Measurements from ENCODE around the gene TMEM205. TPM values are rescaled to one million over a fixed set of nuclear protein-coding genes. Genes with fewer than 3 reads are reported as not detected.
A peak's percentile ranks its signal among the peaks of the same experiment; 100 is the strongest.

The TMEM205 gene
- total and polyA plus RNA-seq, 2 of the 8 experiments (the other 6 are each of a cell fraction or from before 2014, with no cell fraction given) = 73.5 to 423 TPM

- WGBS, 2 experiments (ENCODE audit: extremely low coverage in 1 of 2, insufficient coverage in 1 of 2, insufficient read length in 1 of 2, insufficient replicate concordance in 2 of 2, low coverage in 1 of 2, low lambda C conversion rate in 2 of 2, missing lambda C conversion rate in 1 of 2) = 85% methylated on average over 2 of the region's 2 CpGs; no CpG with 5 or more reads in 1 of the 2 experiments
- Histone ChIP-seq H2AK5ac (ENCODE audit: low read depth, low read length) (no peak overlapping the region), H3K9ac (replicated peaks in 1 of 4; ENCODE audit: extremely low read depth in 1 of 4, low read depth in 3 of 4, low read length in 3 of 4) (no peak overlapping the region), H3K14ac (ENCODE audit: insufficient read length) (no peak overlapping the region), H3K23me2 (ENCODE audit: low read depth, low read length) (peaks cover 2% of the 10 kb centered on the region; the same call in 1 of the 2 replicates), H2BK20ac (ENCODE audit: low read length) (no peak overlapping the region), H4K91ac (replicated peaks; ENCODE audit: insufficient read length, low read length) (no peak overlapping the region), H2BK15ac (ENCODE audit: low read length) (no peak overlapping the region), H3K79me2 (ENCODE audit: control insufficient read depth in 1 of 2, insufficient read depth in 2 of 2, low read length in 2 of 2) (no peaks in the 10 kb centered on the region), H4K8ac (ENCODE audit: extremely low read depth, insufficient read depth, low read length) (no peak overlapping the region), H2AFZ (ENCODE audit: low read length) (no peak overlapping the region), H3K4me1 (replicated peaks in 1 of 4; ENCODE audit: control insufficient read depth in 3 of 4, insufficient read depth in 4 of 4, low read length in 3 of 4) (peaks cover 0 to 2% (median 0%) of the 10 kb centered on the region in 4 experiments; a peak in 1 of 7 replicates), H3K18ac (ENCODE audit: extremely low read depth, low read length) (no peak overlapping the region), H3K27me3 (replicated peaks in 1 of 4; ENCODE audit: control insufficient read depth in 3 of 4, extremely low read depth in 1 of 4, insufficient read depth in 3 of 4, low read length in 3 of 4) (no peaks in the 10 kb centered on the region), H3K4me3 (ENCODE audit: extremely low read depth in 1 of 4, insufficient read depth in 2 of 4, low read depth in 3 of 4, low read length in 4 of 4) (no peak overlapping the region), H4K5ac (ENCODE audit: insufficient read length, low read depth, low read length) (no peak overlapping the region), H3K4me2 (ENCODE audit: insufficient read depth in 1 of 2, low read depth in 2 of 2, low read length in 2 of 2) (no peak overlapping the region), H3K27ac (ENCODE audit: low read depth, low read length) (no peak overlapping the region), H3K4ac (replicated peaks; ENCODE audit: insufficient read length, low read depth, low read length) (no peak overlapping the region), H3K79me1 (ENCODE audit: low read depth, low read length) (no peaks in the 10 kb centered on the region), H4K20me1 (replicated peaks in 1 of 2; ENCODE audit: control insufficient read depth in 1 of 2, insufficient read depth in 2 of 2, low read length in 2 of 2) (no peaks in the 10 kb centered on the region), H3K56ac (replicated peaks; ENCODE audit: insufficient read length, low read depth, low read length) (no peak overlapping the region), H3K9me3 (ENCODE audit: insufficient read depth in 2 of 2, low read depth in 1 of 2, low read length in 1 of 2) (peaks cover 0 to 3% of the 10 kb centered on the region in 2 experiments; a peak in 2 of 4 replicates), H2BK120ac (replicated peaks; ENCODE audit: low read depth, low read length) (no peak overlapping the region), H2BK12ac (ENCODE audit: low read depth, low read length) (no peak overlapping the region), H3K23ac (ENCODE audit: insufficient read length) (no peak overlapping the region), H3K36me3 (ENCODE audit: control insufficient read depth in 2 of 4, insufficient read depth in 4 of 4, low read length in 3 of 4) (no peaks in the 10 kb centered on the region; a peak in 4 of 8 replicates), H2BK5ac (ENCODE audit: low read depth, low read length) (no peak overlapping the region)
- DNase-seq (ENCODE audit: low read depth in 1 of 2, low spot score in 2 of 2) (no peak), FAIRE-seq (no peak)
- ChIA-PET POLR2A (ENCODE audit: partially characterized antibody) (interaction anchor here (1.1 to 2.9 kb wide), 7 partner anchors 10 to 28 kb away, joined by 4 to 12 read pairs (median 5); partner anchors contain the start of gene SWSAP1), CTCF (ENCODE audit: partially characterized antibody) (interaction anchor here (1.0 to 2.6 kb wide), 7 partner anchors 9 to 186 kb away, joined by 3 to 23 read pairs (median 5); partner anchors contain the start of gene ODAD3)
- no peak for TF ChIP-seq SP1 (IDR thresholded peaks at IDR 0.05; ENCODE audit: low read depth, low read length)
- TF ChIP-seq USF2 (IDR thresholded peaks at IDR 0.05; ENCODE audit: low read length) = peak; percentile 50; the same call in 1 of the 2 replicates
These were observed 44.3 kb upstream of the TMEM205 start for GRCh38 chr19:11390359-11390758.
